Amygdala (tissue), 56 donors: ENCODE results near the gene MEI1.

ENCODE experiments used
- DNase-seq, 56 donors: peaks; one replicate each; lab custom pipeline; 2025; lab: John Stamatoyannopoulos, UW

Gene MEI1

DNA sequence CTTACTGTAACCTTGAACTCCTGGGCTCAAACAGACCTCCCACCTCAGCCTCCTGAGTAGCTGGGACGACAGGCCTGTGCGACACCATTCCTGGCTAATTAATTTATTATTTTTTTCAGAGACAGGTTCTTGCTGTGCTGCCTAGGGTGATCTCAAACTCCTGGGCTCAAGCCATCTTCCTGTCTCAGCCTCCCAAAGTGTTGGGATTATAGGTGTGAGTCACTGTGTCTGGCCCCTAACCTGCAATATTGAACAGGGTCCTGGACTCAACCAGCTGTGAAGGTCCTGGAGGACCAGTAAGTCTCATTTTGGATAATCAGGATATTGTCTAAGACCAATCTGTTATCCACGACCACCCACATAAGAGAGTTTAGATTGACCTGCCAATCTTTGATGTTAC, 116.4 kb downstream of the MEI1 start:
- DNase-seq, result no peak

DNA sequence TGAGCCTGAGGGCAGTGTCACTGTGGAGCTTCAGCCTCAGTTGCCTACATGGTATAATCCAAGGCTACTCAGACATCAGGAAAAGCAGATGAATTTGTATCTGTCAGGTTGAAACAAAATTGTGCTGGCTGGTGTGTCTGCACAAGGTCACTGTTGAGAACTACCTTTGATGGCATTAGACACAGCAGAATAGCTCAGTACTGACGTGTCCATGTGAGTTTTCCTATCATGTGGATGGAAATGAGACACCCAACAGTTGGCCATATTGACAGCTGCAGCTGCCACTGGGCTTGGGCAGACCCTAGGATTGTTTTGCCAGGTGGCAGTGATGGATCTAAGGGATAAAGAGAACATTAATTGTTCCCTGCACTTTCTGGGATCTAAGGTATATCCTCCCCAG, 116.9 kb downstream of the MEI1 start:
- no peak for DNase-seq

DNA sequence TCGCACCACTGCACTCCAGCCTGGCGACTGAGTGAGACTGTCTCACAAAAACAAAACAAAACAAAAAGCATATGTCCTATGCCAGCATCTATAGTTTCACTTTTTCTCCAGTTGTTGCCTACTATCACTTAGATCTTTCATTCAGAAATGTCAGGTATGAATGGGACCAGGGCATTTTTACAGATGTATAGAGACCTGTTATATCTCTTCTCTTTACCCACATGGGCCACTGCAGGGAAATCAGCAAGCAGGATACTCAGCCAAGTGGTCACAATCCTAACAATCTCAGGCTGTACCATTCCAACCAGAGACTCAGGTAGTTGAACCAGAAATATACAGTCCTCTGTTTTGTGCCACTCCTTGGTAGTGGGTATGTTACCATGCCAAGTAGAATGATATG, 117.6 kb downstream of the MEI1 start:
- DNase-seq, result no peak

DNA sequence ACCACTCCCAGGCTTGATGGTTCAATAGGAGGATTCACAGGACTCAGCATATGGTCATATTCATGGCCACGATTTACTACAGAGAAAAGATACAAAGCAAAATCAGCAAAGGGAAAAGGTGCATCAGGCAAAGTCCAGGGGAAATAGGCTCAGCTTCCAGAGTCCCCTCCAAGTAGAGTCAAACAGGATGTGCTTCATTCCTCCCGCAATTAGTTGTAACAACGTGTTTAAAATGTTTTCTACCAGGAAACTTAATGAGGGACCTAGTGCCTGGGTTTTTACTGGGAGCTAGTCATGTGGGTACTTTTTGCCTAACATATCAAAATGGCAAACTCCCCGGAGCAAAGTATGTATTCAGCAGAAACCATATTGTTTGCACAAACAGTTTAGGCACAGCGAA, 118.7 kb downstream of the MEI1 start:
- DNase-seq, result no peak

DNA sequence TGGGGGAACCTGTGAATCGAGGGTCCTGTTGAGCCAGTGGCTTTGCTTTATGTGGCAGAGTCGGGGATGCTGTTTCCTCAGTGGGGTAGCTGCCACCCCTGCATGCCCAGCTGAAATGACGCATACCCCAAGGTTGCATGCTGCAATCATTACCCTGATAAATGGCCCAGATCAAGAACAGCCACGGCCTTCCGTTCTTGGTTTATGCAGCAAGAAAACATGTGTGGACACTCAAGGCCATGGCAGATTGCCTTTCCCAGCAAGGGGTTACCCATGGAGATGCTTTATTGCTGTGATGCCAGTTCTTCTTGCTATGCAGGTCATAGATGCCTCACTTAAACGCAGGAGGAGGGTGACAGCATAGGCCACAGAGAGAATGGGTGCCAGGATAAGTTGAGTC, 119.3 kb downstream of the MEI1 start:
- no peak for DNase-seq

DNA sequence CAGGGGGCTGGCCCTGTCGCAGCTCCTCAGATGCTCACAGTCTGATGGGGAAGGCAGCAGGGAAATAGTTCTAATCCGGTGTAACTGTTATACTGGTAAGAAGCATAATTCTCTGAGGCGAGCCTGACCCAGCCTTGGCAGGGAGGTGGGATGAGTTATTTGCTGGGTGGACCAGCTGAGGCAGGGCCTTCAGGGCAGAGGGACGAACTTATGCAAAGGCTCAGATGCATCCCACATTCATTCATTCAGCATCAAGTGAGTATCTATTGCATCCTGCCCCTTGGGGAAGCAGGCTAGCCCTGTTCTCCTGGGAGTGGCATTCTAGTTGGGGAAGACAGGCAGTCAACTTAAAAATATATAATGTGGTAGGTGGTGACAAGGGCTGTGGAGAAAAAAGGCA, 120.0 kb downstream of the MEI1 start:
- no peak for DNase-seq

DNA sequence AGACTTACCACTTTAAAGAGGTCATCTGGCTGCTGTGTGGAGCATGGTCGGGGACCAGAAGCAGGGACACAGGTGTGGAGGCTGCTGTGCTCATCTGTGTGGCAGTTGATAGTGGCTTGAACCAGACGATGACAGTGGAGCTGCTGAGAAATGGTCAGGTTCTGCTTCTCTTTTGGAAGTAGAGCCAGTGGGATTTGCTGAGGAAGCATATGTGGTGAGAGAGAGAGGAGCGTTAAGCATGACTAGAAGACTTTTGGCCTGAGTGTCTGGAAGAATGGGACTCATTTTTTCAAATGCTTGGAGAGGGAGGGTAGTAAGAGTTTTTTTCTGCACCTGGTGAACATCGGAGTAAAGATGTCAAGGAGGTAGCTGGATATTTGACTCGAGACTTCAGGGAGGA, 121.1 kb downstream of the MEI1 start:
- DNase-seq, result no peak

DNA sequence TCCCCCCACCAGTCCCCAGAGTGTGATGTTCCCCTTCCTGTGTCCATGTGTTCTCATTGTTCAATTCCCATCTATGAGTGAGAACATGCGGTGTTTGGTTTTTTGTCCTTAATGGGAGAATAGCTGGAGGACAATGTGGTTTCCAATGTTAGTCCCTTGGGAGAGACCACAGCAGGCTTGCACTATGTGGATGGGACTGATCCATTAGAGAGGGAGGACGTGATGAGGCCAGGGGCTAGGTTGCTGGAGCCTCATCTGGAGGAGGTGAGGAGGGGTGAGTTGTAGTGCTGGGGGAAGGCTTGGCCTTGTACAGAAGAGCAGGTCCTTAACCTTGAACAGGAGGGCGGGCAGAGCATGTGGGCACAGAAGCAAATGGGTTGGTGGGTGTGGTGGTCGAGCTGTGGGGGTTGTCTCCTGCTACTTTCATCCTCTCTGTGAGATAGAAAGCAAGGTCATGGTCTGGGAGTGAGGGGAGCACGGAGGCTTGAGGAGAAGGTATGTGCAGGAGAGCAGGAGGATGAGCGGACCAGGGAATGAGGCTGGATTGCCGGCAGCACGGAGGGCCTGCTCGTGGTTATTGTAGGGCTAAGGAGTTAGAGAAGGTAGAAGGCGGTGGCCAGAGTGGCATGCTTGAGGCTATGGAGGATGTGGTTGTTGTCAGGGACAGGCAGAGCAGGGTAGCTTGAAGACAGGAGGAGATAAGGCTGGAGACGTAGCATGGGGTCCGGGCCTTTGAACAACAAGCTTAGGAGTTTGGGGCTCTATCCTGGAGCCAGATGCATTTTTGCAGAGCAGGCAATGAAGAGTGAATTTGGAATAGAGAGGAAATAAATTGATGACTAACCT, 122.4 kb downstream of the MEI1 start:
- no peak for DNase-seq

DNA sequence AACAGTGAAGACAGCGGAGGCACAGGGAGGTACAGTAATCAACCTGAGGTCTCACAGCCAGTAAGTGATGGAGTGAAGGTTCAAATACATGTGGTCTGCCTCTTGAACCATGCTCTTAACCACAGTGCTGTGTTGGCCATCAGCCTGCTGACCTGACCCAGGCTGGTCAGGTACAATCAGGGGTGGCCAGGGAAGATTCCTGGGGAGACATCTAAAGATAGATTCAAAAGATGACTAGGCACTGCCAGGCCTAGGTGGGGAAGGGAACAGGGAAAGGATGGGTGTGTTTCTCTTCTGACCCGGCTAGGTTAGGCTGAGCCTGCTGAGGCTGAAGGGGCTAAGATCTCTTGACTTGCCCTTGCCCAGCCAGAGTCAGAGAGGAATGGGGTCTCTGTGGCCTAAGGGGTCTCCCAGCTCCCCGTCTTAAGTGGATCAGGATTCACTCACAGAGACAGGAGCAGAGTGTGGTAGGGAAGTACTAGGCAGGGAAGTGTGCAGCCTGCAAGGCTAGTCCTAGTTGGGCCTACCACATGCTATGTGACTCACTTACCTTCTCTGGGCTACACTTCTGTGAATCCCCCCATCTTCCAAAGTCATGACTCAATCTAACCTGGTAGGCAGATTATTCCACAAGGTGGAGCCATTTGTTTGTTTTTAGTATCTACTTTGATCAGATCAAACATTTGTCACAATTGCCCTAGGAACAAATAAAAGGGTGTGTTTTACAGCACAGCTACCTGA, 123.2 kb downstream of the MEI1 start:
- peak in 2 of 56 donors; percentile 9 to 58 for DNase-seq

DNA sequence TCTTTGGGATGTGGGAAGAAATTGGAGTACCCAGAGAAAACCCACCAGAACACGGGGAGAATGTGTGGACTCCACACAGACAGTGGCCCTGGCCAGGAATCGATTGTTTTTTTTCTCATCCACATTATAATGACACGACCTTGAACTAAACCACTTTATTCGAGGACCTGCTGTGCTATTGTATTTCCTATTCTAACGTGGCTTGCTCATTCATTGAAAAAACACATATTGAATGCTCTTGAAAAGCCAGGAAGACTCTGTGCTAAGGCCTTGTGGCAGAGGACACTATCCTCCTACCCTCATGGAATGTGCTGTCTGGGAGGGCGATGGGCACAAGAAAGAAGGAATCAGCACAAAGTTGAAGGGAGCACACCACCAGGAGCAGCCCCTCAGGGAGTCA, 124.5 kb downstream of the MEI1 start:
- DNase-seq, result no peak

DNA sequence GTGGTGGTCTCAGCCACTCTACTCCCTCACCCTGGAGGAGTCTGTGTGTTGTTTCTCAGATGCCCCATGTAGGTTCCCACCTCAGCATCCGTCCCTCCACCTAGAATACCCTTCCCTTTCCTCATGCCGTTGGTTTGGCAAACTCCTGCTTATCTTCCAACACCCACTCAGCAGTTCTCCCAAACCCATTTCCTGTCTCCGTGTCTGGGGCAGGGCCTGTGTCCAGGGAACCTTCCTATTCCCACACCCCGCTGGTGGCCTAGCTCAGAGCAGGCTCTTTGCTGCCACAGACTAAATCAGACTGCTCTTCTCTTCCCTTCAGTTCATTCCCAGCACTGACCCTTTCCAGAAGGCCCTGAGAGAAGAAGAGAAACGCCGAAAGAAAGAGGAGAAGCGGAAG, 126.1 kb downstream of the MEI1 start:
- no peak for DNase-seq

DNA sequence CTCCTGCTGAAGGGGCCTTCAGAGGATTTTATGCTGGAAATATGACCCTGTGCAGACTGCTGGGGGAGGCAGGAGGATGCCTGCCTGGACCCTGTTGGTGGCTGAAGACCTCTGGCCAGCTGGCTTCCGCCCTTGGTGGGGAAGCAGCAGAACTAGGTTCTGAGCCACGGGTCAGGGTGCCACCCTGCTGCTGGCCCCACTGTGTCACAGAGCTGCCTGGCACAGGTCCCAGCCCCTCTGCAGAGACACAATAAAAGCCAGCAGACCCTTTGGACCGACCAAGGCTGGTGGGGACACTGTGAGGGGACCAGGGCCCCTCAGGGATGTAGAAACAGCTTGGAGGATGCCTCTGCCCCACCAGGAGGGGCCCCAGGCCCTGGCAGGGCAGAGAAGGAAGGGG, 126.7 kb downstream of the MEI1 start:
- DNase-seq, result no peak

DNA sequence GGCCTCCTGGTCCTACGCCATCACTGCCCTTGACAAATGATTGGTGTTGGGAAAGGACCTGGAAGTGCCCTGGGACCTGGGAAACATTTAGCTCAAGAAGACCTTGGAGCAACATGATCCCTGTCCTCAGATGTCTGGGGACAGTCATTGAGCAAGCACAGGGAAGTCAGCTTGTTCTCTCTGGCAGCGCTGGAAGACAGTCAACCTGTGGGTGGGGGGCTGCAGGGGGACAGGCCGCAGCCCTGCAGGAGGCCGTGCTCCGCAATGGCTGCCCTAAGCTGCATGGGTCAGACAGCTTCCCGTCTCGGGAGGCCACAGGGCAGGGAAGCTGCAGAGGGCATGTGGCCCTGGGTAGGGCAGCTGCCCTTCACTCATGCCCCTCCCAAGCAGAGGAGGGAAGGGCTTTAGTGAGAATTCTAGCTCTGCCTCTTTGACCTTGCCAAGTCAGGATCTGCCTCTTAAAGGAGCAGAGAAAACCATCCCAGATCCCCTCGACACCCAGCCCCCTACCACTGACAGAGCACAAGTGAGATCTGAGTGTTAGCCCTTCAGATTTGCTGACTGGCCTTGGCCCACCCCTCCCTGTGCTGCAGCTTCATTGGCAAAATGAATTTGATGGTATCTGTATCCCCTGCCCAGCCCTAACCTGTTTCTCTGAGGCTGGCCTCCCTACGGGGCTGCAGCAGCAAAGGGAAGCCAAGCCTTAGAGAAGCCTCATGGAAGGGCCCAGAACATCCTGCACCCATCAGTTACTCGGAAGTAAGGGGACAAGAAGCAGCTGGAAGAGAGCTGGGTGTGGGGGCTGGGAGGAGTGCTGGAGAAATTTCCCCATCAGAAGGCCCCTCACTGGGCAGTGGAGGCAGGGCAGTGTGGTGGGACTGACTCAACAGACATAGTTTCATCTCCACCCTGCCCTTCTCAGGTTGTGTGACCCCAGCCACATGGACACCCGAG, 127.4 kb downstream of the MEI1 start:
- DNase-seq, result peak in 1 of 56 donors; percentile 18

DNA sequence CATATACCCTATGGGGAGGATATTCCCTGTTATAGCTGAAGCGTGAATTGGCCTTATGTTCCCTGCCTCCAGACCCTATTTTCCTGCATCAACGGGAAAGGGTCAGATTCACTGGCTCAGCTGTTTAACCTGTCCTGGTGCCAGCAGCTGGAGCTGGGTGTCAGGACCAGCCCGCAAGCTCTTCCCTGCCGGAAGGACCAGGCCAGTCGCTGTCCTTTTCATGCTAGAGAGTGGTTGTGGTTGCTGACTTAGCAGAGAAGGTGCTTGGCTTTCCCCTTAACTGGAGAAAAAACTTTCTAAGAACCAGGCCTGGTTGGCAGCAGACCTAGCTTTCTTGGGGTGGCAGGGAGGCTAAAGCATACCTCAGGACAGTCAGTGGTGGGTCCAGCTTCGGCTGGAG, 128.4 kb downstream of the MEI1 start:
- peak in 3 of 56 donors; percentile 7 to 31 (median 21) for DNase-seq

DNA sequence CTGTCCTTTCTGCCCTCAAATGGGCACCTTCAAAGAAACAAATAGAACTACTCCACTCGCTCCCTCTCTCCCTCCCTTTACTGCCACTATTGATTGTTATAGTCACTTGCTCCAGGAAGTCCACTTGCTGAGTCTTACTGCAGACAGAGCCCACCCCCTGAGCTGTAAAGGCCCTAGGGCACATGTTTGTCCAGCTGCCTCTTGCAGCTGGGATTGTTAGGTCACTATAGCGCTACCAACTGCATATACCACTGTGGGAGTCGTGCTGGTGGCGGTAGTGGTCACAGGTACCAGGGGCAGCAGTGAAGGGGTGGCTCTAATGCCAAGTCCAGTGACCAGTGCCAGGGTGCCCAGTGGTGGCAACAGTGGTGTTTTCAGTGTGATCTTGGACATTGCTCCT, 129.2 kb downstream of the MEI1 start:
- no peak for DNase-seq

DNA sequence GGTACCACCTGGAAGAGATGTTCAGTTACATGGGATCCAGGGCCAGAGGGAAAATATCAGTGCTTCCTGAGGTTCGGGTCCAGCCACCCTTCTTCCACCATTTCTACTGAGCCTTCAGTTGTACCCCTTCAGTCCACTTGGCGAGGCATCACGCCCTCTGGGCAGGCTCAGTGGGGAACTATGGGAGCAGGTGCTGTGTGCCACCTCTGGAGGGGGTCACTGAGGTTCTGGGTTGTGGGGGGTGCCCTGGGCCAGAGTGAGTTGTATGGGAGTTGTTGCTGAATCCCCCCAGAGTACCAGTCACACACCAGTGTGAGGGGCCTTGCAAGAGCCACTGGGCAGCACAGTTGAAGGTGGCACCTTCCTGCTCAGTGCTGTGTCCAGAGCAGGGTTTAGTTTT, 130.9 kb downstream of the MEI1 start:
- no peak for DNase-seq

DNA sequence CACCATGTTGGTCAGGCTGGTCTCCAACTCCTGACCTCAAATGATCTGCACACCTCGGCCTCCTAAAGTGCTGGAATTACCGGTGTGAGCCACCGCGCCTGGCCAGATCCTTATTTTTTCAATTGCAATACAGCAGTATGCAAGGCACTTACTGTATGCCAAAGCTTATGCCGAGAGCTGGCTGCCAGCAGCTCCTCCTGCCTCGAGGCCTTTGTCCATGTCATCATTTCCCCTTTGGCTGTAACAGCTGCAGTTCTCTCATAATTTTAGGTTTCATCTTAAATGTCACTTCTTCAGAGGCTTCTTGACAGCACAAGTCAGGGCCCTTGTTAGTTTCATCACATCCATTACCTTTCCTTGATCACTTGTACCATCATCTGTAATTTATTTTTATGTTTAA, 132.1 kb downstream of the MEI1 start:
- DNase-seq, result no peak

DNA sequence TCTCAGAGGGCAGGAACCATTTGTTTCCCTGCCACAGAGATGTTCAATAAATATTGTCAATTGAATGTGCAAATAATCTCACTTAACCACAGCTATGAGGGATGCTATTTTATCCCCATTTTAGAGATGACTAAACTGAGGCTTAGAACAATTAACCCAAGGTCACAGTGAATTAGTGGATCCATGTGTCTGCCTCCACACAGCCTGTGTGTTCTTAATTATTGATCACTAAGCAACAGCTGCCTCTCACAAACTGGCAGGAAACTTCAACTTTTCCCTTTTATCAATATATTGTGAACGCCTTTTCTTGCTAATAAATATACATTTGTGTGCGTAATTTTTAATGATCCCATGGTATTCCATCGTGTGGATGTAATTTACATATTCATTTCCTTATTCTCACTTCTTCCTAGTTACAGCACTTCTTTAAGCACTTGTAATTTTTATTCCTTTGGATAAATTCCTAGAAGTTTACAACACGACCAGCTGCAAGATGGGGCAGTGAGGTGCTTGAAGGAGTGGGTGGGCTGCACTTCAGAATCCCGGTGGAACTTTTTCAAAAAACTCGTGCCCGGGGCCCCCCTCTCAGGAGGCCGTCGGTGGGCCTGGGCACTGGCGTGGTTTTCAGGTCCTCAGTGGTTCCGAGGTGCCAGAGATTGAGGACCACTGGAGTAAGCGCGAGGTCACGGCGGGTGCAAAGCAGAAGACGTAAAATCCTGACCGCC, 132.7 kb downstream of the MEI1 start:
- peak in 1 of 56 donors; percentile 18 for DNase-seq

DNA sequence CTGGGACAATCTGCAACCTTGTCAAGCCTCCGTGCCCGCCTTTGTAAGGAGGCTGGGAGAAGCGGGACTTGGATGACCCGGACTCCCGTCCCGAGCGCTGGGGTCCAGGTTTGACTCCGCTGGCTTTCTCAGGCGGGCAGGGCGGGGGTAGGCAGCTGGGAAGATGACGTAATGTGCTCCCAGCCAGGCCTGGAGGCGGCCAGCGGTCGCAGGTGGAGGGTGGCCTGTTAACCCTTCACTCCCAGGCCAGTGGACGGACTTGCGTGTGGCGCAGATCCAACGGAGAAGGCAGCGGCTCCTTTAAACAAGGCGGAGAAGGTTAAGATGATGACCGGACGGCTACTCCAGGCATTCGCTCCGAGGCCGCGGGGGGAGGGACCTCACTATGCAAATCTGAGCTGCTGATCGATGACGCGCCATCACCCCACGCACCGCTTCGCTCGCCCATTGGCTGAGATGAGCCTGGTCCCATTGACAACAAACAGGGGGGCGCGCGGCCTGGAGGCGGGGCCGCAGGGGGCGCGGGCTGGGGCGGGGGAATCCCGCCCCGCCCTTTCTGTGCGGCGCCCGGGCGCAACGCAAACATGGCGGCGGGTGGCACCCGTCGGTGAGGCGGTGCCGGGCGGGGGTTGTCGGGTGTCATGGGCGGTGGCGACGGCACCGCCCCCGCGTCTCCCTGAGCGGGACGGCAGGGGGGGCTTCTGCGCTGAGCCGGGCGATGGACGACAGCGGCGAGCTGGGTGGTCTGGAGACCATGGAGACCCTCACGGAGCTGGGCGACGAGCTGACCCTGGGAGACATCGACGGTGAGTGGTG, 133.5 kb downstream of the MEI1 start, which contains the start of gene SREBF2:
Gene SREBF2 (plus strand): TSS at position 553 of the 816 bp plus-strand sequence. CDS start 166 bp downstream, at position 719.
- DNase-seq, result peak; percentile 94 to 100 (median 99)
